ENCODE data around the gene GIT2.

GRCh38 chr12:109927622-109928021 lies 68.5 kb downstream of the GIT2 start:
- TF ChIP-seq EZH2phosphoT487 (IDR thresholded peaks at IDR 0.05; ENCODE audit: insufficient read depth, low read depth) (no peak), EZH2 (IDR thresholded peaks at IDR 0.05; ENCODE audit: insufficient read depth, poor library complexity, severe bottlenecking) (no peak)
